Mucosa of rectum (tissue), 2 donors: ENCODE data around the gene ATP6V1B1.

ENCODE experiments used
- H3K27ac ChIP-seq, 2 donors: one replicate each; pipeline ENCODE4 v1.7.0; 2013; ENCODE audit warnings: inconsistent platforms in 2 of 2, low read depth in 2 of 2, low read length in 2 of 2
- H3K27me3 ChIP-seq, 2 donors: one replicate each; pipeline ENCODE4 v1.7.0; 2013; ENCODE audit warnings: low read length in 2 of 2; ENCODE audit not compliant: control insufficient read depth in 2 of 2, insufficient read depth in 2 of 2
- H3K36me3 ChIP-seq, 2 donors: one replicate each; pipeline ENCODE4 v1.7.0; 2013; ENCODE audit warnings: low read length in 2 of 2; ENCODE audit not compliant: control insufficient read depth in 2 of 2, insufficient read depth in 2 of 2
- H3K4me1 ChIP-seq, 2 donors: one replicate each; pipeline ENCODE4 v1.7.0; 2013; ENCODE audit warnings: low read length in 2 of 2, mild to moderate bottlenecking in 1 of 2; ENCODE audit not compliant: control insufficient read depth in 2 of 2, insufficient read depth in 2 of 2
- H3K4me3 ChIP-seq, 2 donors: one replicate each; pipeline ENCODE4 v1.7.0; 2013; ENCODE audit warnings: low read length in 2 of 2
- H3K9ac ChIP-seq, 2 donors: one replicate each; pipeline ENCODE4 v1.7.0; 2013; ENCODE audit warnings: low read length in 2 of 2, low read depth in 1 of 2, mild to moderate bottlenecking in 1 of 2
- H3K9me3 ChIP-seq, 2 donors: one replicate each; pipeline ENCODE4 v1.7.0; 2013; ENCODE audit warnings: low read length in 2 of 2; ENCODE audit not compliant: control insufficient read depth in 2 of 2
- donor health status: healthy.
- donor health status: Normal muscosa, but diverticular disease.

The ATP6V1B1 gene

DNA sequence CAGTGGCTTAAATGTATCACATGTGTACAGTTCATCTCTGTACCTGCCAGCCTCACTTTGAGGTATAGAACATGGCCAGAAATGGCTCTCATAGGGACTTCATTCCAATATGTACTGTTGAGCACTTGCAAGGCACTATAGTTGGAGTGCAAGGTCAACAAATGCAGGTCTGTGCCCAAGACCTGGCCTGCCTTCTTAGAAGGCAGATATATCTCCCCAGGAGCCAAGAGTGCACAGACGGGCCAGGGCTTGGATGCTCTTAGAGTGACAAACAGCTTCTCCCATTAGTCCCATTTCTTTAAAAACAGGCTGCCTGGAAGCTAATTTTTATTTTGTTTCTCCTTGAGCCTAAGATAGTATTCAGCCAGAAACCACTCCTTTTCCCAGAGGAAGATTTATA lies 51.7 kb downstream of the ATP6V1B1 start:
- peaks cover 33 to 67% of the 10 kb centered on the region in 2 donors for H3K36me3 ChIP-seq

DNA sequence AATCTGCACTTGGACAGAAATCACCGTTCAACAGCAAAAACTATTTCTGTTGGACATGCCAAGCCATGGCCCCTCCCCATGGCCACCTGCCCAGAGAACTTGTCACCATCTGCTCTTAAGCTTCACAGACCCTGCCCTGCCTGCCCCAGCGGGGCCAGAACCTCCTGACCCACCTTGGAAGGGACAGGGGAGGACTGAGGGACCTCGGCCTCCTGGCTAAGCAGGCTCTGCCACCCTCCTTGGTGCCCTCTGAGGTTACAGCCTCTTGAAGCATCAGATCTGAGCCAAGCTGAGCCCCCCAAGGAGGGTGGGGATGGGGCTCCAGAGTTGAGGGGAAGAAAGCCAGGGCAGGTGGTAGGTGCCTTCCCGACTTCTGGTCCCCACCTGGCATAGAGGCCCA lies 52.5 kb downstream of the ATP6V1B1 start:
- H3K36me3 ChIP-seq, result peaks cover 33 to 69% of the 10 kb centered on the region in 2 donors
- peaks cover 1 to 5% of the 10 kb centered on the region in 2 donors for H3K4me1 ChIP-seq
- H3K27ac ChIP-seq, result no peak overlapping the region

More for the DNA sequence above, 51.7 kb downstream of the ATP6V1B1 start:
- no peak overlapping the region for H3K27ac ChIP-seq
- H3K4me3 ChIP-seq, result no peak overlapping the region
- no peak overlapping the region for H3K9ac ChIP-seq
- no peaks in the 10 kb centered on the region for H3K9me3 ChIP-seq
- no peaks in the 10 kb centered on the region for H3K27me3 ChIP-seq
- peaks cover 0 to 3% of the 10 kb centered on the region in 2 donors for H3K4me1 ChIP-seq

DNA sequence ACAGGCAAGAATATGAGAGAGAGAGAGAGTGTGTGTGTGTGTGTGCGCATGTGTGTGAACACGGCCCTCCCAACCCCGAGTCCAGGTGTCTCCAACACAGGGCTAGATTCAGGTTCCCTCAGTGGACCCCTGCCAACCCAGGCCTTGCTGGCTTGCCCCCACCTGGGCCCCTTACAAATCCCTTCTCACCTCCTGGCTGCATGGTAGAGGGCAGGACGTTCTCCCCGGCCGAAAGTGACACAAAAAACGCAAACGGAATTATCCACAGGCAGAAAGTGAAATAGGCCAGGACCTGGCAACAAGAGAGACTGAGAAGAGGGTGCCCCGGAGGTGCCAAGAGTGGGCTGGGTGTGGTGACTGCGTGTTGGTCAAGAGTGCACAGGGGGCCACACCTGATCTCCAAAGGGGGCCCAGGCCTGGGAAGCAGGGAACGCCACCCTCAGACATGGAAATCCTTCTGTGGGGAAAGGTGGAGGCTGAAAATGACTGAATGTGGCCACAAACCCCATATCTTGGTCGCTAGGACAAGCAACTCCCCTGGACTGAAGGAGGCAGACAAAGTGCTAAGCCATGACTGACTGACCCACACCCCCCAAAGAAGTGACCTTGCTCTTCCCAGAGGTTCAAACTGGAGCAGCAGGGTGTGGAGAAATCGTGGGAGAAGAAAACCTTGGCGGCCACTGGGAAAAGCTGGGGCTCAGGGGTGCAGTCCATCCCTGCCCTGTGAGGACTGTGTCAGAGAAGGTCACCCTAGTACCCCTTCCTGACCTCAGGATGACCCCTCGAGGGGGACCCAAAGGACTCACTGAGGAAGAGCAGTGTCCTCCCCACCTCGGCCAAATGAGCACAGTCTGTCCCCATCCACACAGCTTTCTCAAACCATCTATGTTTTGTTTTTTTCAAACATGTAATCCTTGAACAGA lies 53.3 kb downstream of the ATP6V1B1 start:
- H3K27me3 ChIP-seq, result no peaks in the 10 kb centered on the region
- no peak overlapping the region for H3K27ac ChIP-seq
- H3K4me3 ChIP-seq, result no peak overlapping the region
- H3K36me3 ChIP-seq, result peaks cover 33 to 64% of the 10 kb centered on the region in 2 donors
- H3K4me1 ChIP-seq, result peaks cover 10 to 13% of the 10 kb centered on the region in 2 donors
- H3K9ac ChIP-seq, result no peak overlapping the region
- no peaks in the 10 kb centered on the region for H3K9me3 ChIP-seq

More for the DNA sequence above, 52.5 kb downstream of the ATP6V1B1 start:
- no peak overlapping the region for H3K9ac ChIP-seq
- no peaks in the 10 kb centered on the region for H3K27me3 ChIP-seq
- no peaks in the 10 kb centered on the region for H3K9me3 ChIP-seq
- H3K4me3 ChIP-seq, result no peak overlapping the region

DNA sequence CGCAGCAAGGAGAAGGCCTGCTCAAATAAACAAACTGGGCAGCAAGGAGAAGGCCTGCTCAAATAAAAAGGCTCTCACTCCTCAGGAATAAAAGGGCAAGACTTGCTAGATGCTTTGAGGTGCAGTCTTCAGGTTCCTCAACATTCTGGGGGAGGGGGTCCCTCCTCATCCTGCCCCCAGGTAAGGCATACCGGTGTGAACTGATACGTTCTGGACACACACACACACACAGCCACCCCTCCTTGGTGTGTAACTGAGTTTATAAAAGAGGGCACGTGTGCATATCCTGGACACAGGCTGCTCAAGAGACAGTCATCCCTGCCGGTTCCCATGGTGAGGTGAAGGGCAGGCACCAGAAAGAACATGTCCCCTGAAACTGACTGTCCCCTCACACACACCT lies 54.5 kb downstream of the ATP6V1B1 start:
- Histone ChIP-seq H3K27me3 (no peaks in the 10 kb centered on the region), H3K27ac (no peak overlapping the region), H3K9me3 (no peaks in the 10 kb centered on the region), H3K36me3 (peaks cover 33 to 64% of the 10 kb centered on the region in 2 donors), H3K4me1 (peaks cover 12% of the 10 kb centered on the region in 2 donors), H3K9ac (no peak overlapping the region), H3K4me3 (no peak overlapping the region)

DNA sequence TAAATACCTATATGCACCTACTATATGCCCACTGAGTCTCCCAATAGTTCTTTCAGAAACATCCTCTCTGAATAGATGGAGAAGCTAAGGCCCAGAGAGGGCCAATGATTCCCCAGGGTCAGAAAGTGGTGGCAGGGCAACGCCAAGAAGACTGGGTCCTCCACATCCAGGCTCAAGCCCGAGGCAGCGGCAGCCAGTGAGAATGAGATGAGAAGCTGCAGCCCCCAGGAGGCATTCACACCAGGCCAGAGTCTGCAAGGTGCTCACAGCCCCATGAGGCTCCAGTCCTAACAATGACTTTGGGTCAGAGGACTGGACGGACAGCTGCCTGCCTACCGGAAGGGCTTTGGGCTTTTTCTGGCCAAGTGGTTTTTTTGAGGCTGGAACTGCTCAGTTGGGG lies 55.4 kb downstream of the ATP6V1B1 start:
- peaks cover 32 to 58% of the 10 kb centered on the region in 2 donors for H3K36me3 ChIP-seq

DNA sequence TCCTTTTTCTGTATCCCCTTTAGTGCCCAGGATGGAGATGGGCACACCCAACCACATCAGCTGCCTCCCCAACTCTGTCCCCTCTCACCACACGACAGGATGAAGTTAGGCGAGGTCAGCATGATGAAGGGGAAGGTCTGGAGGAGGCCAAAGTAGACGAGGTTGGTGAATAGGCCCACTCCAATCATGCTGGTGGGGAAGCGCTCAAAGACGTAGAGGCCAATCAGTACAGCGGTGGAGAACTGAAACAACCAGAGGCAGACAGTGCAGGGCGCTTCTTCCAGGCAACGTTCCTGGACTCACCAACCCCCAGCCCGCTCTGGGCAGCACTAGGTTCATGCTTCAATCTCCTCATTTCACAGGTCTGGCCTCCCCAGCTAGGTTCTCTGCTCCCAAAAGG lies 56.0 kb downstream of the ATP6V1B1 start:
- Histone ChIP-seq H3K27ac (no peak overlapping the region), H3K4me1 (peaks cover 12% of the 10 kb centered on the region in 2 donors), H3K36me3 (peaks cover 29 to 52% of the 10 kb centered on the region in 2 donors), H3K9ac (no peak overlapping the region), H3K9me3 (no peaks in the 10 kb centered on the region), H3K4me3 (no peak overlapping the region), H3K27me3 (no peaks in the 10 kb centered on the region)

More for the DNA sequence above, 55.4 kb downstream of the ATP6V1B1 start:
- Histone ChIP-seq H3K9ac (no peak overlapping the region), H3K4me3 (no peak overlapping the region), H3K27ac (no peak overlapping the region), H3K9me3 (no peaks in the 10 kb centered on the region), H3K4me1 (peaks cover 12% of the 10 kb centered on the region in 2 donors), H3K27me3 (no peaks in the 10 kb centered on the region)

DNA sequence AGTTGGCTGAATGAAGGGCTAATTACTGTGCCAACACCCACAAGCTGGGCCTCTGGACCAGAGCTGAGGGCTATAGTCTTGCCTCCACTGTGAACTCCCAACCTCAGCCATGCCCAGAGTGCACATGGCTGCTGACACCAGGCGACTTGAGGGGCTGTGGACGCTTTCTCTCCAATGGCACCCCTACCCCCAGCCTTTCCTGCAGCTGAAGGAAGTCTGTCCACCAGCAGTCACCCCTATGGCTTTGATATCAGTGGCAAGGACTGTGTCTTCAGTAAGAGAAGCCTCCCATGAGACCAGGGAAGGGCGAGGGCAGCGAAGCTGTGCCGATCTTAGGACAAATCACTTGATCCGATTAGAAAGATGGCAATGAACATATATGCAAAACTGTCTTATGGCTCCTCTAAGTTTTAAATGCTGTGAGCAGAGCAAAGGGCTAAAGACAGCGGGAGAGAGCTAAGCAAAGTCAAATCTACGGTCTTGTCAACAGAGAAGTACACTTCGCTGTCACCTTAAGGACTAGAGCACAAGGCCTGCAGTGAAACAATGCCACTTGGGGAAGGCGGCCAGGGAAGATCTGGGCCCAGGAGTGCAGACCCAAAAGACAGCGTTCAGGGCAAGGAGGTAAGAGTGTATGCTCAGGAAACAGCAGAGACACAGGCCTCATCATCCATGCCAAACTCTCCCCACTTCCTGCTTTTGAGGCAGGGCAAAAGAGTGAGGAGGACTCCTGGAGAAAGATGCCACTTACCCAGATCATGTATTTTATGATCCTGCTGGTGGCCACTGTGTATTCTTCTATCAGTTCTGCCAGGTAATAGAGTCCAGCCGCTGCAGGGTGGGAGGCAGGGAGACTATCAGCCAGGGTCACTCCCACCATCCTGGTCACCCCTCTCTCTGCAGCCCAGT lies 57.5 kb downstream of the ATP6V1B1 start:
- peaks cover 12% of the 10 kb centered on the region in 2 donors for H3K4me1 ChIP-seq
- H3K27me3 ChIP-seq, result no peaks in the 10 kb centered on the region
- peak overlapping the region in 1 of 2 donors; percentile 82 for H3K9ac ChIP-seq
- H3K36me3 ChIP-seq, result peaks cover 23 to 39% of the 10 kb centered on the region in 2 donors
- no peak overlapping the region for H3K27ac ChIP-seq
- H3K4me3 ChIP-seq, result peak overlapping the region; percentile 86 to 89
- no peaks in the 10 kb centered on the region for H3K9me3 ChIP-seq

DNA sequence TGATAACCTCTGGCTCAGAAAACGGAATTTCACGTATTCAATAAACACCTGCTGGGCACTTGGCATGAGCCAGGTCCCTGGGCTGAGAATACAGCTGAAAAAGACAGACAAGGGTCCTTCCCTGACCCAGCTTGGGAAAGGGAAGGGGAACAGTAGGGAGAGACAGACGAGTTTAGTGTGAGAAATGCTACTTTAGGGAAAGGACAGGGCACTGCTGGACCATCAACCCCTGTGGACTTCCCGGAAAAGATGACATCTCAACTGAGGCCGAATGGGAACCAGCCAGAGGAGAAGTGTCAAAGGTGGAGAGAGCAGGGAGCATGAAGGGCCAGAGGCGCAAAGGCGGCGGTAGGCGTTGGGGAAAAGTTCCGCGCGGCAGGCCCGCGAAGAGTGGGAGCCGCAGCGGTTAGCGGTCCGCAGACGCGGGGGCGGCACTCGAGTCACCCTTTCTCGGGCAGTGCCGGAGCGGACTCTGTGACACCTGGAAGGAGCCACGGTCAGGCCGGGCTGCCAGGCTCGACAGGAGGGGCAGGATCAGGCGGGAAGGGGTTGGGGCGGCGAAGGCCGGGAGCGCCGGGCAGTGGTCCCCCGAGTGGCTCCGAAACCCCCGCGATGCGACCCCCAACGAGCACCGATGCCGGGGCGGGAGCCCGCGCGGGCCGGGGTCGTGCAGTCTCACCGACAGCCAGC lies 58.5 kb downstream of the ATP6V1B1 start:
- Histone ChIP-seq H3K4me1 (peaks cover 12% of the 10 kb centered on the region in 2 donors), H3K27ac (peak overlapping the region; percentile 28 to 61)

DNA sequence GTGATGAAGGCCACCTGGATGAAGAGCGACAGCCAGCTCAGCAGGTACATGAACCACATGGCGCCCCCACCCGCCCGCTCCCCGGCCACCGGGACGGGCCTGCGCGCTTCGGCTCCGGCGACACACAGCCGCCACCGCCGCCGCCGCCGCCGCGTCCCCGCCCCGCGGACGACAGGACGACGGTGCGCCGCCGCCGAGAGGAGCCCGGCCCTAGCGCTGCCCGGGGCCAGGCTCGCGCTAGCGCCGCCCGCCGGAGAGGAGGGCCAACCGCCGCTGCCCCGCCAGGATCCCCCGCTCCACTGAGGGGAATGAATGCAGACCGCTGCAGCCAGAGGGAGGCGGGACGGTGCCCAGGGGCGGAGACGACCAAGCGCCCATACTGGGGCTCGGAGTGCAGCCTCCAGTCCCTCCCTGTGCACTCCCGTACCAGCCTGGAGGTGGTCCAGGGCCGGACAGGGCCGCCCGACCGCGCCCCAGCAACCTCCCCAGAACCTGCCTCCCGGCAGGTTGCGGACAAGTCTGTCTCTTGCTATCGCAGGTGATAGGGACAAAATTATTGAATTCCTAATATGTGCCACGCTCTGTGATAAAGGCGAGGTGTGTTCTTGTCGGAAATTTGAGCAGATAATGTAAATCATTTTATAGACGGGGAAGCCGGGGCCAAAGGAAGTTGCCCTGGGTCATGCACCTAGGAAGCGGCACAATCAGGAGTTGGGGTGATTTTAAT lies 59.2 kb downstream of the ATP6V1B1 start, which contains the start of gene TEX261:
Gene TEX261, minus strand, starts transcription at position 175 of the 727 bp plus-strand sequence. Its CDS starts 116 bp downstream, at position 59.
- no peaks in the 10 kb centered on the region for H3K9me3 ChIP-seq
- peak within 1 kb of the TSS; percentile 79 to 82 for H3K9ac ChIP-seq
- peak within 1 kb of the TSS; percentile 49 to 65 for H3K27ac ChIP-seq
- peak within 1 kb of the TSS; percentile 86 to 89 for H3K4me3 ChIP-seq
- H3K4me1 ChIP-seq, result peaks cover 12% of the 10 kb centered on the region in 2 donors
- no peaks in the 10 kb centered on the region for H3K27me3 ChIP-seq
- H3K36me3 ChIP-seq, result peaks cover 7 to 22% of the 10 kb centered on the region in 2 donors

More for the DNA sequence above, 58.5 kb downstream of the ATP6V1B1 start:
- Histone ChIP-seq H3K9me3 (no peaks in the 10 kb centered on the region), H3K27me3 (no peaks in the 10 kb centered on the region), H3K9ac (peak overlapping the region; percentile 58 to 82), H3K4me3 (peak overlapping the region; percentile 86 to 89), H3K36me3 (peaks cover 14 to 29% of the 10 kb centered on the region in 2 donors)
